HUES48 (cell line): ENCODE measurements around the gene GSAP.

Experiments used
- H3K27ac ChIP-seq: one replicate; pipeline ENCODE4 v1.7.0; 2013; ENCODE audit warnings: low read depth, low read length, inconsistent platforms
- H3K27me3 ChIP-seq: 2 replicates; pipeline ENCODE4 v1.6.1; 2013; ENCODE audit warnings: mild to moderate bottlenecking, low read length; ENCODE audit not compliant: control insufficient read depth, insufficient read depth
- H3K36me3 ChIP-seq: 2 replicates; pipeline ENCODE4 v1.6.1; 2013; ENCODE audit warnings: low read length; ENCODE audit not compliant: control insufficient read depth, insufficient read depth
- H3K4me1 ChIP-seq: 2 replicates; pipeline ENCODE4 v1.6.1; 2013; ENCODE audit warnings: mild to moderate bottlenecking, low read length; ENCODE audit not compliant: control insufficient read depth, insufficient read depth
- H3K4me3 ChIP-seq: 2 replicates; pipeline ENCODE4 v1.5.1; 2013; ENCODE audit warnings: mild to moderate bottlenecking, low read depth, low read length
- H3K9ac ChIP-seq: 2 replicates; pipeline ENCODE4 v1.6.1; 2013; ENCODE audit warnings: mild to moderate bottlenecking, low read depth, low read length, moderate library complexity
- H3K9me3 ChIP-seq: 2 replicates; pipeline ENCODE4 v1.6.1; 2013; ENCODE audit warnings: low read length; ENCODE audit not compliant: control insufficient read depth, insufficient read depth

GSAP gene

GRCh38 chr7:77388055-77388641, 28.0 kb downstream of the GSAP start:
- no peaks in the 10 kb centered on the region for H3K9me3 ChIP-seq
- H3K27me3 ChIP-seq: no peaks in the 10 kb centered on the region
- no peaks in the 10 kb centered on the region for H3K36me3 ChIP-seq
- no peak overlapping the region for H3K27ac ChIP-seq
- H3K4me3 ChIP-seq: no peak overlapping the region
- H3K4me1 ChIP-seq: peaks cover 21% of the 10 kb centered on the region
- no peak overlapping the region for H3K9ac ChIP-seq

DNA sequence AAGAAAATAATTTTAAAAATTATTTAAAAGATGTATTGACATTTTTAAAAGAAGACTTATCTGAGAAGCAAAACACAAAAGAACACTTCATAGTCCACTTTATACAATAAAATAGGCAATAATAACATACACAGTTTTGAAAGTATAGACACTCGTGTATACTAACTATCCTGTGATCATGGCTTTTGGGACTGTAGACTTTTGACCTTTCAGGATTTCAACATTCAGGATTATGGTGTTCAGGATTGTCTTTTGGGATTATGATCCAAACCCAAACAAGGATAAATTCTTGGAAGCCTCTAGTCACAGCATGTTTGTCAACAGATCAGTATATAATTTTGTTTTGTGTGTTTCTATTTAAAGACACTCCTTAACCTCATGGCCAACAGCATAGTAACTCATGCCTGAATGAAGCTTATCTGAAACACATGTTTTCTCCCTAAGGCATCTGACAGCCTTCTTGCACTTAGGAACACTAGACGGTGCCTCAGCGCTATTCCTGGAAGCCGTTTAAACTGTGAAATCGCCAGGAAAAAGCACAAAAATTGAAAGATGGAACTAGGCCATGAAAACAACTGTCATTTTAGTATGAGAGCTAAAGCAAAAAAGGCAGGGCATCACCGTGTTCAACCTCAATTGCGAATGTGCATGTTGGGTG, 29.9 kb downstream of the GSAP start:
- Histone ChIP-seq H3K9me3 (no peaks in the 10 kb centered on the region), H3K4me3 (no peak overlapping the region), H3K27ac (no peak overlapping the region), H3K9ac (no peak overlapping the region), H3K36me3 (no peaks in the 10 kb centered on the region), H3K4me1 (peaks cover 21% of the 10 kb centered on the region), H3K27me3 (no peaks in the 10 kb centered on the region)

DNA sequence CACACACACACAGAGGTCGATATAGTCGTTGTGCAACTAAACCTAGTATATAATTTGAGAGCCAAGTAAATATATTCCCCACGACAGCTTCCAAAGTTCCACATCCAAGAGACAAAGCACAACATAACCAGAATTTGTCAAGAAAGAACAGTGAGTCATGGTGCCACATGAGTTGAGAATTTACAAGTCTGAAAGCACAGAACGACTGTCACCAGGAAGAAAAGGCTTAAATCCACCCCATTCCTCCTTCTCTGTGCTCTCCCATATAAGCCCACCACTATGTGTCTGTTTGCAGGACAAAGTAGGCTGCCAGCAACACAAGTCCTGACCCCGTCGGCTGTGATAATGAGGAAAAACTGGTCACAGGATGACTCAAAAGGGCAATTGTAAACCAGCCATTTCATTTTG, 32.8 kb downstream of the GSAP start:
- H3K9ac ChIP-seq: no peak overlapping the region
- H3K9me3 ChIP-seq: no peaks in the 10 kb centered on the region
- H3K4me3 ChIP-seq: no peak overlapping the region
- no peak overlapping the region for H3K27ac ChIP-seq
- no peaks in the 10 kb centered on the region for H3K27me3 ChIP-seq
- peaks cover 20% of the 10 kb centered on the region for H3K4me1 ChIP-seq
- H3K36me3 ChIP-seq: no peaks in the 10 kb centered on the region

GRCh38 chr7:77382532-77382931, 33.6 kb downstream of the GSAP start:
- Histone ChIP-seq H3K36me3 (no peaks in the 10 kb centered on the region), H3K9ac (no peak overlapping the region), H3K4me3 (no peak overlapping the region), H3K9me3 (no peaks in the 10 kb centered on the region), H3K4me1 (peaks cover 12% of the 10 kb centered on the region), H3K27ac (no peak overlapping the region), H3K27me3 (no peaks in the 10 kb centered on the region)

DNA sequence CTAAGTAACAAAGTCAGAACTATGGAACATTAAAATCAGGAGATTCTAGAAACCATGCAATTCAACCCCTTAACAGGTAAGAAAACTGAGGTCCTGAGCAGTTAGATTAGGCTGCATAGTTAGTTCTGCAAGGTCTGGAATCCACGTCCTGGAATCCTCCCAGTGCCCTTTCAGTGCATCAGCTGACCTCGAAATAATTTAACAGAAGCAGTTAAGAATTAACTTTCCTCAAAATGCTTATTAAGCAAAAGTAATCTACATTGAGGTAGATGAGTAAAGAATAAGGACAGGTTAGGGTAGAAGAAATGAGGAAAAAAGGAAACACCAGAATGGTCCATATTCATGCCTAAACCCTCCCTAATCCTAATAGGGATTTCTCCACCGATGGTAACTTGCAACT, 37.6 kb downstream of the GSAP start:
- no peaks in the 10 kb centered on the region for H3K27me3 ChIP-seq
- no peak overlapping the region for H3K4me3 ChIP-seq
- H3K9ac ChIP-seq: no peak overlapping the region
- H3K27ac ChIP-seq: no peak overlapping the region
- 0 out of 2 replicates have a peak, but pooled peaks cover 3% of the 10 kb centered on the region for H3K4me1 ChIP-seq
- no peaks in the 10 kb centered on the region for H3K9me3 ChIP-seq
- no peaks in the 10 kb centered on the region for H3K36me3 ChIP-seq

DNA sequence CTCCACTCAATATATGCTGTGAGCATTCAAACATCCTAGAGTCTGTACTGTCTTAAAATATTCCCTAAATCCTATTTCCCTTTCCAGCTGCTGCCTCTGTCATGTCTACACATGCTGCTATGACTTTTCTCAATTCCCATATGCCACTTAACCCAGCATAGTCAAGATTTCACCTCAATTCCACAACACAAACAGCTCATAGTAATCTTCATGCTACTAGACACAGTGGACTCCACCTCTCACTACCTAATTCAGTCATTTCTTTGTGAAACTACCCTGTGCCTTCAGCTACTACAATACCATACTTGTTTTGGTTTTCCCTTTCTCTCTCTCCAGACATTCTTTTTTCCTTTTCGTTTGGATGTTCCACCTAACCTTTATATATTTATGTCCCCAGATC, 45.5 kb downstream of the GSAP start:
- Histone ChIP-seq H3K4me1 (no peaks in the 10 kb centered on the region), H3K9me3 (no peaks in the 10 kb centered on the region), H3K9ac (no peak overlapping the region), H3K4me3 (no peak overlapping the region), H3K27me3 (no peaks in the 10 kb centered on the region), H3K36me3 (no peaks in the 10 kb centered on the region), H3K27ac (no peak overlapping the region)

DNA sequence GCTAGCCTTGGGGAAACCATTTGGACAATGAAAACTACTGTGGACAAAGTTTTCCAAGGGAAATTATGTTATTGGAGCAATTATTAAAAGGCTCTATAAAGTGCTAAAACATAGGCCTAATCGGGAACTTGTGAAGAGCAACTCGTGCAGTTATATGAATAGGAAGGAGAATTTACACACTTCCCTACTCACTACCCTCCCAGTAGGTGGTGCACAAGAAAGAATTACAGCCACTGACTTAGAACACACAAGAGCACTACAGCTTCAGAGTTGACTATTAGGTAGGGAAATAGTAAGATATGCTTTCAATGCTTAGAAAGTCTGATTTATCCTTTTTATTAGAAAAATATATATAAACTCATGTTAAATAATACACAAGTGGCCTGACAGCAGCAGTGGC, 47.2 kb downstream of the GSAP start:
- Histone ChIP-seq H3K4me1 (no peaks in the 10 kb centered on the region), H3K9ac (no peak overlapping the region), H3K4me3 (no peak overlapping the region), H3K9me3 (no peaks in the 10 kb centered on the region), H3K27me3 (no peaks in the 10 kb centered on the region), H3K36me3 (no peaks in the 10 kb centered on the region), H3K27ac (no peak overlapping the region)

DNA sequence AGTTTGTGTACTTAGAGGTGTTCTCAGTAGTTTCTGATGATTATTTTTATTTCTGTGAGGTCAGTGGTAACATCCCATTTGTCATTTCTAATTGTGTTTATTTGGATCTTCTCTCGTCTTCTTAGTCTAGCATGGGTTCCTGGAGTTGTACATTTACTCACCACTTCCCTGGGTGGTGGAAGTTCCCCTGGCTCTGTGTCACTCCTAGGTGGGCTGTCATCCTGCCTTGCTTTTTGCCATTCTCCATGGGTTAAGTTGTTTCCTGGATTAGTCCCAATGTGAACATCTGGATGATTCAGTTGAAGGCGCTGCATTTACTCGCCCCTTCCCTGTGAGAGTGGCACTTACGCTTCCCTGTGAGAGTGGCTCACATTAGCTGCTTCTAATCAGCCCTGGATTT, 48.2 kb downstream of the GSAP start:
- H3K27ac ChIP-seq: no peak overlapping the region
- no peak overlapping the region for H3K4me3 ChIP-seq
- H3K36me3 ChIP-seq: no peaks in the 10 kb centered on the region

DNA sequence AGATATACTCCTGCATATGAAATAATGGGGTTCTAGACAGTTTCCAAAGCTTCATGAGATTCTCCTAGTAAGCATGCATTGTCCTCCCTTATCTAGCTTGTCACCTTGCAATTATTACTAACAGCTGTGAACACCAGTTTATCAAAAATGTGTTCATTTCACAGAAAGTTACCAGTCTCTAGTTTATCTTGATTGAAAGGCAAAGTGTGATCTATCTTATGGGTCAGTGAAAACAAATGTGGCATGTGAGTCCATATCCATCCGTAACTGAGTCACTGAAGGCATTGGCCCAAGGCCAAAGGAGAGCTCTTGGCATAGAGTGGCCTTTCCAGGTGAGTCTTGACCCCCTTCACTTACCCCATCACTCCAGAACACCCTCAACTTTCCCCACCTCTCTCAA, 53.2 kb downstream of the GSAP start:
- no peaks in the 10 kb centered on the region for H3K36me3 ChIP-seq
- H3K4me3 ChIP-seq: no peak overlapping the region
- no peaks in the 10 kb centered on the region for H3K4me1 ChIP-seq
- H3K27me3 ChIP-seq: no peaks in the 10 kb centered on the region
- H3K9me3 ChIP-seq: no peaks in the 10 kb centered on the region
- H3K9ac ChIP-seq: no peak overlapping the region
- no peak overlapping the region for H3K27ac ChIP-seq

More for the DNA sequence above, 48.2 kb downstream of the GSAP start:
- H3K4me1 ChIP-seq: no peaks in the 10 kb centered on the region
- H3K9me3 ChIP-seq: no peaks in the 10 kb centered on the region
- H3K9ac ChIP-seq: no peak overlapping the region
- H3K27me3 ChIP-seq: no peaks in the 10 kb centered on the region

DNA sequence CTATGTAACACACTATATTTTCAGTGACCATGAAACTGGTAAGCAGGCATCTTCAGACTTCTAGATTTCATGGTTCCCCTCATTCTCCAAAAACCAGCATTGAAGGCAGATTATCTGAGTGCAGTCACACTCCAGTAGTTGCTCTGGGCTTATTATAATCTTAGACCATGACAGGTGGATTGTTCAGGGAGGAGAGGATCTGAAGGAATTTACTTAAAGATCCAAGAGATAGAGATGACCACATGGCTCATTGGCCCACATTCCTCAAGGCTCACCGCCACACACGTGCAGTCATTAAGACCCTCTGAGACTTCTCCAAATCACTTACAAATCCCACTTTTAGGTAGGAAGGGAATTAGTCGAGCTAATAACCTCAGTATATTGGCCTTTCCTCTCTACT, 55.2 kb downstream of the GSAP start:
- no peaks in the 10 kb centered on the region for H3K4me1 ChIP-seq
- H3K9me3 ChIP-seq: no peaks in the 10 kb centered on the region
- H3K27ac ChIP-seq: no peak overlapping the region
- no peak overlapping the region for H3K9ac ChIP-seq
- H3K4me3 ChIP-seq: no peak overlapping the region
- no peaks in the 10 kb centered on the region for H3K27me3 ChIP-seq
- H3K36me3 ChIP-seq: no peaks in the 10 kb centered on the region

DNA sequence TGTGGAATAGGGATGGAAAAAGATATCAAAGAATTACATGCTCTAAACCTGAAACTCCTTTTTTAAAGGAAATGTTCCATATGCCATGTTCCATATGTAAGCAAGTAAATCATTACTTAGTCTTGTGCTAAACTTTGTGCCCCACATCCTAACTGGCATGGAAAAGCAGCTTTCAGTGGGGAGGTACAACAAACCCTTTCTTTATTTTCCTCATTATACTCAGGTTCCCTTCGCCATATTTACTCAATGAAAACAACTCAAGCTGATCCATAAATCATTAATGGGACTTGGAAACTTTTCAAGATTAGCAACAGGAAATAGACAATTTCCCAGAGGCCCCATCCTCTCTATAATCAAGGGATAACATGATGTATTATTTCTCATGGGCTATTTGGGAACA, 56.0 kb downstream of the GSAP start:
- Histone ChIP-seq H3K36me3 (no peaks in the 10 kb centered on the region), H3K9ac (no peak overlapping the region), H3K27ac (no peak overlapping the region)

More for the DNA sequence above, 56.0 kb downstream of the GSAP start:
- no peaks in the 10 kb centered on the region for H3K27me3 ChIP-seq
- no peaks in the 10 kb centered on the region for H3K9me3 ChIP-seq
- H3K4me1 ChIP-seq: no peaks in the 10 kb centered on the region
- H3K4me3 ChIP-seq: no peak overlapping the region
